Caco-2 (cell line): ENCODE measurements around the gene SLC52A3. TPM values are rescaled to one million over a fixed set of nuclear protein-coding genes. Genes with fewer than 3 reads are reported as not detected.
A peak's percentile ranks its signal among the peaks of the same experiment; 100 is the strongest.

Experiments used
- BruUV-seq: library from RNA; stranded (reverse); fragments of 400-500 nt; replicated peaks from 2 replicates; lab custom pipeline; 2021; lab: Mats Ljungman, UMichigan
- CTCF ChIA-PET: fragments of 300-600 bp; sonication (Branson Sonifier 250); formaldehyde crosslinking; loops from one replicate; lab custom pipeline; 2022; ENCODE audit warnings: antibody characterized with exemption; lab: Charles Lee
- POLR2A ChIA-PET: fragments of 300-600 bp; sonication (Branson Sonifier 250); formaldehyde crosslinking; loops from one replicate; lab custom pipeline; 2022; ENCODE audit warnings: antibody characterized with exemption; lab: Charles Lee
- DNase-seq, 2 experiments: peaks; one replicate each; pipeline versions ENCODE4 v3.0.0 to v3.0.0-alpha.2; 2020 to 2022
- H3K27me3 ChIP-seq: replicated peaks from 2 replicates; pipeline ENCODE4 v1.6.0; 2011; ENCODE audit warnings: low read length; ENCODE audit not compliant: control insufficient read depth, insufficient read depth
- H3K36me3 ChIP-seq: 2 replicates; pipeline ENCODE4 v1.5.1; 2011; ENCODE audit warnings: low read length; ENCODE audit not compliant: control insufficient read depth, insufficient read depth
- H3K4me1 ChIP-seq: fragments of 250-450 bp; sonication (Bioruptor Pico); 2 replicates; pipeline ENCODE4 v1.5.1; 2020; ENCODE audit warnings: mild to moderate bottlenecking
- H3K4me3 ChIP-seq: 2 replicates; pipeline ENCODE4 v1.5.1; 2011; ENCODE audit warnings: low read depth, mild to moderate bottlenecking, control low read depth, low read length
- H3K9me3 ChIP-seq: fragments of 250-450 bp; sonication (Bioruptor Pico); 2 replicates; pipeline ENCODE4 v1.5.1; 2020; ENCODE audit warnings: mild to moderate bottlenecking, moderate library complexity
- H3K27ac Mint-ChIP-seq: one replicate; pipeline ENCODE4 v1.8.0; 2022; ENCODE audit warnings: mixed read lengths; ENCODE audit not compliant: unreplicated experiment
- H3K27me3 Mint-ChIP-seq: one replicate; pipeline ENCODE4 v1.8.0; 2022; ENCODE audit warnings: mixed read lengths; ENCODE audit not compliant: insufficient read depth, unreplicated experiment
- H3K36me3 Mint-ChIP-seq: one replicate; pipeline ENCODE4 v1.8.0; 2022; ENCODE audit warnings: mild to moderate bottlenecking, mixed read lengths; ENCODE audit not compliant: insufficient read depth, unreplicated experiment
- H3K4me1 Mint-ChIP-seq: one replicate; pipeline ENCODE4 v1.8.0; 2022; ENCODE audit warnings: low read depth, mixed read lengths; ENCODE audit not compliant: unreplicated experiment
- H3K4me3 Mint-ChIP-seq: one replicate; pipeline ENCODE4 v1.8.0; 2022; ENCODE audit warnings: mild to moderate bottlenecking, moderate library complexity, mixed read lengths; ENCODE audit not compliant: unreplicated experiment
- H3K9me3 Mint-ChIP-seq: one replicate; pipeline ENCODE4 v1.8.0; 2022; ENCODE audit warnings: mixed read lengths; ENCODE audit not compliant: unreplicated experiment
- CTCF ChIP-seq, 2 experiments: fragments of 200-600 bp in 1 of 2; IDR thresholded peaks; 1 replicate in 1 of 2; 2 replicates in 1 of 2; pipeline versions ENCODE4 v1.5.1 to v1.8.0; 2011 to 2022; ENCODE audit warnings: antibody characterized with exemption in 1 of 2, control low read depth in 1 of 2, inconsistent platforms in 1 of 2, low read depth in 1 of 2, low read length in 1 of 2, mild to moderate bottlenecking in 1 of 2, moderate library complexity in 1 of 2; ENCODE audit not compliant: insufficient read depth in 1 of 2, severe bottlenecking in 1 of 2, unreplicated experiment in 1 of 2
- intact Hi-C: fragments of 100-400 bp; cut with micrococcal nuclease; formaldehyde crosslinking; loops from one replicate; pipeline ENCODE4 v1.10.0; 2022; ENCODE audit not compliant: unreplicated experiment
- total RNA-seq: library from RNA; stranded (reverse); gene quantifications from 2 replicates; pipeline ENCODE4 v1.2.3, GENCODE V29; 2022

Gene SLC52A3
- total RNA-seq, 1 experiment from 2014 or later = 0.50 TPM

GRCh38 chr20:742156-742555, 26.1 kb downstream of the SLC52A3 start:
- Mint-ChIP-seq H3K27ac (no peak overlapping the region), H3K4me1 (peaks cover 5% of the 10 kb centered on the region), H3K4me3 (no peak overlapping the region), H3K36me3 (no peaks in the 10 kb centered on the region), H3K27me3 (no peaks in the 10 kb centered on the region), H3K9me3 (peaks cover 22% of the 10 kb centered on the region)
- no TSS peak for BruUV-seq
- TF ChIP-seq CTCF (IDR thresholded peaks at IDR 0.05; ENCODE audit: insufficient read depth in 1 of 2, low read depth in 1 of 2, low read length in 1 of 2, severe bottlenecking in 1 of 2, unreplicated experiment in 1 of 2) = no peak
- H3K27me3 ChIP-seq = no peaks in the 10 kb centered on the region
- DNase-seq = no peak
- H3K4me1 ChIP-seq = no peaks in the 10 kb centered on the region; the same call in 1 of the 2 replicates
- intact Hi-C loops = no loop called here
- no peak overlapping the region for H3K4me3 ChIP-seq
- H3K9me3 ChIP-seq = peaks cover 22% of the 10 kb centered on the region
- POLR2A ChIA-PET = no interaction called here
- H3K36me3 ChIP-seq = no peaks in the 10 kb centered on the region
- CTCF ChIA-PET = no interaction called here

GRCh38 chr20:741620-742019, 26.7 kb downstream of the SLC52A3 start:
- H3K9me3 Mint-ChIP-seq = peaks cover 19% of the 10 kb centered on the region
- no peaks in the 10 kb centered on the region; the same call in 1 of the 2 replicates for H3K4me1 ChIP-seq
- no peaks in the 10 kb centered on the region for H3K27me3 Mint-ChIP-seq
- H3K27me3 ChIP-seq = no peaks in the 10 kb centered on the region
- no peaks in the 10 kb centered on the region for H3K36me3 ChIP-seq
- no TSS peak for BruUV-seq
- no peak for TF ChIP-seq CTCF (IDR thresholded peaks at IDR 0.05; ENCODE audit: insufficient read depth in 1 of 2, low read depth in 1 of 2, low read length in 1 of 2, severe bottlenecking in 1 of 2, unreplicated experiment in 1 of 2)
- H3K27ac Mint-ChIP-seq = no peak overlapping the region
- H3K4me3 Mint-ChIP-seq = no peak overlapping the region
- intact Hi-C loops = no loop called here
- peaks cover 5% of the 10 kb centered on the region for H3K4me1 Mint-ChIP-seq
- no peak for DNase-seq
- no peaks in the 10 kb centered on the region for H3K36me3 Mint-ChIP-seq
- ChIA-PET CTCF (no interaction called here), POLR2A (no interaction called here)
- H3K9me3 ChIP-seq = peaks cover 22% of the 10 kb centered on the region
- no peak overlapping the region for H3K4me3 ChIP-seq

- DNase-seq = peak in 1 of 2 experiments; percentile 24
- Histone ChIP-seq H3K4me3 (no peak overlapping the region), H3K9me3 (peaks cover 14% of the 10 kb centered on the region), H3K36me3 (no peaks in the 10 kb centered on the region), H3K27me3 (no peaks in the 10 kb centered on the region), H3K4me1 (no peaks in the 10 kb centered on the region; the same call in 1 of the 2 replicates)
- intact Hi-C loops = no loop called here
- Mint-ChIP-seq H3K4me1 (peaks cover 5% of the 10 kb centered on the region), H3K36me3 (no peaks in the 10 kb centered on the region), H3K27ac (no peak overlapping the region), H3K27me3 (no peaks in the 10 kb centered on the region), H3K4me3 (no peak overlapping the region), H3K9me3 (peaks cover 9% of the 10 kb centered on the region)
- BruUV-seq = no TSS peak
- ChIA-PET POLR2A (no interaction called here), CTCF (interaction anchor here (1.5 to 2.5 kb wide), 2 partner anchors 28 to 33 kb away, joined by 3 to 14 read pairs; partner anchors contain the start of gene SLC52A3)
- no peak for TF ChIP-seq CTCF (IDR thresholded peaks at IDR 0.05; ENCODE audit: insufficient read depth in 1 of 2, low read depth in 1 of 2, low read length in 1 of 2, severe bottlenecking in 1 of 2, unreplicated experiment in 1 of 2)
Measured at GRCh38 chr20:740162-740561, 28.1 kb downstream of the SLC52A3 start.
